Raji (cell line): ENCODE data around the gene LRRC8C.

Experiments
- POLR2A ChIP-seq: IDR thresholded peaks from 2 replicates; pipeline ENCODE4 v1.6.1; 2011; ENCODE audit warnings: low read depth, low read length, control low read depth; ENCODE audit not compliant: insufficient read depth

The LRRC8C gene

GRCh38 chr1:89644119-89644814, 11.3 kb downstream of the LRRC8C start:
- no peak for TF ChIP-seq POLR2A

GRCh38 chr1:89646259-89646658, 13.3 kb downstream of the LRRC8C start:
- TF ChIP-seq POLR2A = no peak

GRCh38 chr1:89649783-89650182, 16.9 kb downstream of the LRRC8C start:
- no peak for TF ChIP-seq POLR2A

- no peak for TF ChIP-seq POLR2A
These were observed 19.5 kb downstream of the LRRC8C start for GRCh38 chr1:89652373-89652772.

GRCh38 chr1:89657886-89658285, 25.0 kb downstream of the LRRC8C start:
- TF ChIP-seq POLR2A = no peak

- TF ChIP-seq POLR2A = no peak
These were observed 26.6 kb downstream of the LRRC8C start for GRCh38 chr1:89659322-89660081.

GRCh38 chr1:89660224-89661061, 27.5 kb downstream of the LRRC8C start:
- TF ChIP-seq POLR2A = no peak

- no peak for TF ChIP-seq POLR2A
These were observed 33.0 kb downstream of the LRRC8C start for GRCh38 chr1:89665941-89666340.

- no peak for TF ChIP-seq POLR2A
These were observed 33.7 kb downstream of the LRRC8C start for GRCh38 chr1:89666640-89667039.

- TF ChIP-seq POLR2A = no peak
These were observed 34.8 kb downstream of the LRRC8C start for GRCh38 chr1:89667691-89668090.

- no peak for TF ChIP-seq POLR2A
These were observed 36.0 kb downstream of the LRRC8C start for GRCh38 chr1:89668961-89669360.

GRCh38 chr1:89669441-89669840, 36.5 kb downstream of the LRRC8C start:
- no peak for TF ChIP-seq POLR2A

GRCh38 chr1:89670163-89670562, 37.2 kb downstream of the LRRC8C start:
- TF ChIP-seq POLR2A = no peak

- TF ChIP-seq POLR2A = no peak
These were observed 37.8 kb downstream of the LRRC8C start for GRCh38 chr1:89670711-89671110.

GRCh38 chr1:89671775-89672488, 39.0 kb downstream of the LRRC8C start:
- no peak for TF ChIP-seq POLR2A
